Measurements from ENCODE around the gene LRRC27.

Gene LRRC27

DNA sequence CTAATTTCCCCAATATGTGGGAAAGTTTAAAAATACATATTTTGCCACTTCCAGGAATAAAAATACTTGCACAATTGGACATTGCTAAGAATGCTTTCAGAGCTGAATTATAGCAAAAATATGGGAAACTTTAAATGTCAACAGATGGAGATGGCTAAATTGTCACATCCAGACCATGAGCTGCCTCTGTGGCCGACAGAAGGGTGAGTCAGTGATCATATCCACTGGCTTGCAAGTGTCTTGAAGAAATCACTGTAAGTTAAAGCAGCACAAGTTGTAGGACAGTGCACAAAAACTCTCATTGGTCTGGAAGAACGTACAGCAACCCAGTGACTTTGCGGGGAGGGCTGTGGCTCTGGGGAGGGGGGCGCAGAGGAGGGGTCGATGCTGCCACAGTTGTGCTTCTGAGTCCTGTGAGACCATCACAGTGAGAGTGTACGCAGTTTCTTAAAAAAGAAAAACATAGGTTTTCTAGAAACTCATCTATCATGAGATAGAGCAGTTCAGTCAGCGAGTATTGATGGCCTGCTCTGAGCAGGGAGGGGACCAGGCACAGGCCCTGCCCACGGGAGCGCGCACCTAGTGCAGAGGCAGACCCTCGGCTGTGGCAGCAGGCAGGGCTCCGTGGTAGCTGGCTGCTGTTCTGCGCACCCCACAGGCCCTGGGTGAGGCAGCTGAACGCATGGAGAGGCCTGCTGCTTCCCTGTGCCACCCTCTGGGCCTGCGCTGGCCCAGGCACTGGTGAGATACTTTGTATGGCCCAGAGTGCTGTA lies 25.5 kb downstream of the LRRC27 start:
- no peak for DNase-seq (ENCODE audit: low read depth in 2 of 2)

DNA sequence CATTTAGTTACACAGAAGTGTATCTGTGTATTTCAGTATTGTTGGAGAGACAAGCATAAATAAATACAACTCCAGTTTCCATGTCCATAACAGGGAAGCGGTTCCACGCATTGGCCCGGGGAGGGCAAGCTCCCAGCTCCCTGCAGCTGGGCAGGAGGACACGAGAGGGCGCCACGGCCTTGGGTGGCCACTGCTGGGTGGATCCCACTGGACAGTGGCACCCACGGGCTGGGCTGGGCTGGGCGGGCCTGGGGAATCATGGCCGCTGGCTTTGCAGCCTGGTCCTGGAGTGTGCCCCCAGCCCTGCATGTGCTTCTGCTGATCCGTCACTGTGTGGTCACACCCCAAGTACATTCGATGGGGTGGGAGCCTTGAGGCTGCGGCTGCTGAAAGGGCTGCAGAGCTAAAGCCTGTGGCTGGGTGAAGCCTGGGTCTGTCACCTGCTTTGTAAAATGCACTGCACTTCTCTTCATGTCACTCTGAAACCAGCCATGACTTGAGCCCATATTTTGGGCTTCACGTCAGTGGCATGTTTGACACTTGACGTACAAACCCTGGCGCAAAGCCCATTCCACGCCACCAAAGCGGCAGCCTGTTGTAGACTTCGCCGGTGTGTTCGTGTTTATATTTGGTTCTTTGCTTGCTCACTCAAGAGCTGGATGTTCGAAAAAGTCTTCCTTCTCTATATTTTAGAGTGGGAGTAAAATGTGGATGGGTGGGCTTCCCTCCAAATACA lies 27.5 kb downstream of the LRRC27 start:
- DNase-seq (ENCODE audit: low read depth in 2 of 2), result no peak

DNA sequence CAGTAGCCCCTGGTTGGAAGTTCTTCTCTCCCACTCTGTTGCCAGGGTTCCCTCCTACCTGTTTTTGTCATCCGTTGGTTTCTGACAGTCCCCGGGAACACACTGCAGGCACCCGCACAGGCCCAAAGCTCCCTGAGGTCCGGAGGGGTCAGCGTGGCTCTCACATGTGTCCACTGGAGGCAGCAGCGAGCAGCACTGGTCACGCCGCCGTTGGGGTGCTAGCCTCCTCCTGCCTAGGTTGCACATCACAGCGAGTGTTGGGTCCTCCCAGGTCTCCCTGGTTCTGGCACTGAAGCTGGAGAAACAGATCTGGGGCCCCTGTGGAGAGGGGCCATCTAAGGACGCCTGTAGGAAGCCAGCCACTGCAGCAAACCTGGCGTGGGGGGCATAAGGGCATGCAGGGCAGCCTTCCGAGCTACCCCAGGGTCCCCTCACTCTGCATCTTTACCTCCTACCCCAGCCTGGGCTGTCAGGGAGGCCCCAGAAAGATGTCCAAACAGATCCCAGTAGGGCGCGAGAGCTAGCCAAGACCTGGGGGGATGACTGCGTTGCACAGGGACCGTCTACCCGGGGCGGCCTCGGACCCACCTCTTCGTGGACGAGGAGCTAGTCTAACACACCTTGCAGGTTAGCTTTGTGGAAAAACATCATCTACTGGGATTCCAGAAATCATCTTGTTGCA lies 28.9 kb downstream of the LRRC27 start:
- DNase-seq (ENCODE audit: low read depth in 2 of 2), result peak; percentile 10 to 13

DNA sequence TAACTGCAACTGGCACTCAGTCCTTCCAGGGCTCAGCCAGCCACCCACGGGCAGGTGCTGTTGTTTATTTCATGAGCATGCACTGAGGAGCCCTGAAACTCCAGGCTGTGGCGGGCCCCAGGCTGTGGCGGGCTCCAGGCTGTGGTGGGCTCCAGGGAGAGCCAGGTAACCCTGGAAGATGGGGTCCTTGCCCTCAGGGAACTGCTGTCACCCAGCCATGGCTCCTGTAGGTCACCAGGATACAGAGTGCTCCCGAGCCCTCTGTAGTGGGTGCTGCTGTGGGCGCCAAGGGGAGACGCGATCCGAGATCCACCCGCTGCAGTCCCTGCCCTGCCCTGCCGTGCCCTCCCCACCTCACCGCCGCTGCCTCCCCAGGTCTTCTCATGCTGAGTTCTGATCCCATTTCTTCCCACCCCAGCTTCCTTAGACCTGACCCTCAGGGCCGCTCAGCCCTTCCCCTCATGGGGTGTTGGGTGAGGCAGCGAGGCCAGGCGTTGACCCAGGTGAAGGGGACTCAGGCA lies 29.6 kb downstream of the LRRC27 start:
- DNase-seq (ENCODE audit: low read depth in 2 of 2), result no peak

DNA sequence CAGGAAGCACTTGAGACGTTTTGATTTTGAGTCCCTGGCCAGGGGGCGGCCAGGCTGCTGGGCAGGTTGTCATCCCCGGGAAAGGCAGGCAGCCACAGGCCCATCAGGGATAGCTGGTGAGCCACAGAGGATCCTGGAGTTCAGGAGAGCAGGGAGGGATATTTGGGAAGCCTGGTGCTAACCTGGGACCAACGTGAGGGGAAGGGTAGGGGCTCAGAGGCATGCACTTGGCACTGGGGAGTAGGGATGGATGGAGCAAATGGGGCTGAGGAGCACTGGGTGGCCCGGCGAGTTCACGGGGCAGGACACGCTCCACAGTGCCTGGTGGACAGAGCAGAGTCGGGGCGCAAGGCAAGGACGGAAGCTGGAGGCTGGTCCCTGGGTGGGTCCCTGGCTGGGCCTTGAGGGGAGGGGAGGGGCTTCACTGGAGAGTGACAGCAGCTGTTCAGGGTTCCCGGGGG lies 30.2 kb downstream of the LRRC27 start:
- DNase-seq (ENCODE audit: low read depth in 2 of 2), result no peak

DNA sequence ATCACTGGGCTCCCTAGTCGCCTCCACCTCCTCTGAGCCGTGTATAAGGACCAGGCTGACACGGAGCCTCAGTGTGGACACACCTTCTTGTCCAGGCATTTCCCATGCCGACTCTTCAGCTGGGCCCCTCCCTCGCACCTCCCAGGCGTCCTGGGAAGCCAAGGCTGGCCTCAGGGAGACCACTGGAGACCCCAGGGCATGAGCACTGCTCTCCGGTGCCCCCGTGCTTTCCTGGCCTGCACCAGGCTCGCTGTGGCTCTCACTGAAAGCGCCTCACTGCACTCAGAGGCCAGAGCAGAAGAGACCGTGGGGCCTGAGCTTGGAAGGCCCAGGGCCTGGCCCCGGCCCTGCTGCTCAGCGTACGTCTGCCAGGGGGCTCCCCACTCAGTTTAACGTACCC lies 31.4 kb downstream of the LRRC27 start:
- DNase-seq (ENCODE audit: low read depth in 2 of 2), result no peak

DNA sequence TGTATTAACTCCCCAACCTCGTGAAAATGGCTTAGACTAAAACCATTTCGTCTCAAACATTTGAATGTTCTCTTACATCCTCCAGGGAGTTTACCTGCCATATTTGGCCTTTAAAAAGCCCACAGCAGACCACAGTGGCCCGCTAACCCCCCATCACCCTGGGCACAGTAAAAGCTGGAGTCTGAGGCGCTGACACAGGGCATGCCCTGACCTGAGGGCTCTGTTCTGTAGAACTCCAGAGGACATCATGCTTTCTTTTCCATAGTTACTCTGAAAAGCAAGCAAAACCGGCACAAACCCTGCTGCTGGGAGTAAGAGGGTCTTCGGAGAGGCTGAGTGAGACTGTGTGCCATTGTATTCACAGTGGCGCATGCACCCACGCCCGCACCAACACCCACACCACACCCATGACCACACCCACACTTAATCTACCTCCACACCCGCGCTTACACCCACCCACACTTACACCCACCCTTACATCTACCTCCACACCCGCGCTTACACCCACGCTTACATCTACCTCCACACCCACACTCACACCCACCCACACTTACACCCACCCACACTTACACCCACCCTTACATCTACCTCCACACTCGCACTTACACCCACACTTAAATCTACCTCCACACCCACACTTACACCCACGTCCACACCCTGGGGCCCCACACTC lies 32.1 kb downstream of the LRRC27 start:
- DNase-seq (ENCODE audit: low read depth in 2 of 2), result no peak

DNA sequence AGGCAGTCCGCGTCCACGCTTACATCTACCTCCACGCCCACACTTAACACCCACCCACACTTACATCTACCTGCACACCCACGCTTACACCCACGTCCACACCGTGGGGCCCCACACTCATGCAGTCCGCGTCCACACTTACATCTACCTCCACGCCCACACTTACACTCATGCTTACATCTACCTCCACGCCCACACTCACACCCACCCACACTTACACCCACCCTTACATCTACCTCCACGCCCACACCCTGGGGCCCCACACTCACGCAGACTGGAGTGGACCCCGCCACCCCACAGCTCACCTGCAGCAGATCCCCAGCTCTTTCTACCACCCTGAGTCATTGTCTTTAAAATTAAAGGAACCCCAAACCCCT lies 32.6 kb downstream of the LRRC27 start:
- peak in 1 of 2 donors; percentile 19 for DNase-seq (ENCODE audit: low read depth in 2 of 2)

DNA sequence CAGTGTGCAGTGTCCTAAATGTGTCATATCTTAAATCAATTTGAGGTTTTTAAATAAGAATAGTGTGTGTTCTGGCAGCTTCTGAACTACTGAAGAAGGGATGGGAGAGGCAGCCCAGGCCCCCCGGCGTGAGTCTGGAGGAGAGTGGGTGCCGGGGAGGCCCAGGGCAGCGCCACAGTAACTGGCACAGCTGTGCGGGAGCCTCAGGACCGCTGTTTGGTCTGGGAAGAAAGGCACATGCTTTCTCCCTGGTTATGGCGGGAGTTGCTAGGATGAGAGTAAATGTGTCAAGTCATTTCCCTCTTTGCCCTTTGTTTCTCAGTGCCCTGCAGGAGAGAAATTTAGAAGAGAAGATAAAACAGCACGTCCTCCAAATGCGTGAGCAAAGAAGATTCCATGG lies 33.1 kb downstream of the LRRC27 start:
- no peak for DNase-seq (ENCODE audit: low read depth in 2 of 2)

DNA sequence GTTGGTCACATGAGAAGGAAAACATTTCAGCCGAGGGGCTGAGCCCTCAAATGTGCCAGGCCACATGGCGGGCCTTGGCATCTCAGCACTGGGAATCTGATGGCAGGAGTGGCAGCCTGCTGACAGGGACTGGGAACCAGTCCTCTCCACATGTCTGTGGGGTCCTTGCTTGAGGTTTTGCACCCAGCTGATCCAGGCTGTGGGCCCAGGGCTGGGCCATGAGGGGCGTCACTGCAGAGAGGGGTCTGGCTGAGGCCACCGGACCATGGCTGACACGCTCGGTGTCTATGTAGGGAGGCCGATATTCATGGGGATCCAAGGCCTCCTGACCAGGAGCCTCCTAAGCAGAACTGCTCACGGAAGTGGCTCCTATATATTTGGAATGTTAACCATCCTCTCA lies 34.0 kb downstream of the LRRC27 start:
- DNase-seq (ENCODE audit: low read depth in 2 of 2), result no peak

DNA sequence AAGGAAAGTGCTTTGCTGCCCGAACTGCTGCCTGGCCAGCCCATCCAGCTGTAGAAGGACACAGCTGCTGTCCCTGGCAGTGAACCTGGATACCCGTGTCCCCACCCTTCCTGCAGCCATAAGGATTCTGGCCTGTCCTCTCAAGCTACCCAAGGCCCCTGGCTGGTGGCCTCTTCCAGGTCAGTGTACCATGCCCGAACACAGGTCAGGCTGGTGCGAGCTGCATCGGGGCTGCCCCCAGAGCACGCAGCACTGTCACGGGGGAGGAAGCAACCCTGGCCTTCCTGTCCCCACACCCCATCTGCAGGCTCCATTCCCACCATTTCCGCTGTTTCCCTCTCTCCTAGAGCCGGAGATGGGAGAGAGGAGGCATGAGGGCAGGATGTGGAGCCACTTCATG lies 34.5 kb downstream of the LRRC27 start:
- no peak for DNase-seq (ENCODE audit: low read depth in 2 of 2)

DNA sequence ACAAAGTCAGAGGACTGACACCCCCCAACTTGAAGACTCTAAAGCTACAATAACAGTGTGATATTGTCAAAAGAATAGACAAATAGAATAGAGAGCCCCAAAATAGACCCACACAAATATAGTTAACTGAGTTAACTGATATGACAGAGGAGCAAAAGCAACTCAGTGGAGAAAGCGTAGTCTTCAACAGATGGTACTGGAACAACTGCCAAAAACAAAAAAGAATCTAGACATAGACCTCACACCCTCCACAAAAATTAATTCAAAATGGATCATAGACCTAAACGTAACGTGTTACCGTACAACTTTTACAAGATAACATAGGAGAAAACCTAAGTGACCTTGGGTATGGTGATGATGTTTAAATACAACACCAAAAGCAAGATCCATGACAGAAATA lies 36.4 kb downstream of the LRRC27 start:
- DNase-seq (ENCODE audit: low read depth in 2 of 2), result no peak

DNA sequence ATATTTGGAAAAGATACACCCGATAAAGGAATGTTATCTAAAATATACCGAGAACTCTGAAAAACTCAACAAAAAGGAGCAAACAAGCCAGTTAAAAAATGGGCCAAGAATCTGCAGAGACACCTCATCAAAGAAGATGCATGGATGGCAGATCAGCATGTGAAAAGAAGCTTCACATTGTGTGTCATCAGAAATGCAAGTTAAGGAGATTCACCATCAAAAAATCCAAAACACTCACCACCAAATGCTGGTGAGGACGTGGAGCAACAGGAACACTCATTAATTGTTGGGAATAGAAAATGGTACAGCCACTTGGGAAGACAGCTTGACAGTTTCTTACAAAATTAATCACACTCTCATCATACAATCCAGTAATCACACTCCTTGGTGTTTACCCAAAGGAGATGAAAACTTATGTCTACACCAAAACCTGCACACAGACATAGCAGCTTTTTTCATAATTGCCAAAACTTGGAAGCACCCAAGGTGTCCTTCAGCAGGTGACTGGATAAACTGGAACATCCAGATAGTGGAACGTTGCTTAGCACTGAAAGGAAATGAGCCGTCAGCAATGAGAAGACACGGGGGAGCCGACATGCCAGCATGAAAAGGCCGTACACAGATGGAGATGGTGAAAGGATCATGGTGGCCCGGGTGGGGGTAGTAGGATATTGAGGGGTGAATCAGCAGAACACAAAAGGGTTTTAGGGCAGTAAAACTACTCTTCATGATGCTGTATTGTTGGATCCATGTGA lies 37.1 kb downstream of the LRRC27 start:
- no peak for DNase-seq (ENCODE audit: low read depth in 2 of 2)

DNA sequence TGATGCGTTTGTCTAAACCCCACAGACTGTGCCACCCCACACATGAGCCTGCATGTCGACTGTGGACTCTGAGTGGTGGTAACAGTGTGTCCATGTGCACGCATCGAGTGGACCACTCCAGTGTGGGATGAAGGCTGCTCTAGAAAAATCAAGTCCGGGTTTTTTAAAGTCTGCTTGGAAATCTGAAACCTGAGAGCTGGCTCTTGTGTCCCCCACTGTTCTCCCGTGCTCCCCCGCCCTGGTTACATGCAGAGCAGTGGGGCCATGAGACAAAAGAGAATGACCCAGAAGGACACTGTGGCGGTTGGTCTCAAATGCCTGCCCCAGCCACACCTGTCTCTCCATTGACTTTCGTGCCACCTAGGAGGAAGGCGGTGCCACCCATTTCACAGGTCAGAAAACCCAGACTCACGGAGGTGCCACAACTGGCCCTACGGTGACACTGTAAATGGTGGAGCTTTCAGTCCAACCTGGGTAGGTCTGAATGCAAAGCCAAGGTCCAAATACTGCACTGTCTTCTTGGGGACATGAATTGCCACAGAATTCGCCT lies 37.7 kb downstream of the LRRC27 start:
- DNase-seq (ENCODE audit: low read depth in 2 of 2), result no peak

DNA sequence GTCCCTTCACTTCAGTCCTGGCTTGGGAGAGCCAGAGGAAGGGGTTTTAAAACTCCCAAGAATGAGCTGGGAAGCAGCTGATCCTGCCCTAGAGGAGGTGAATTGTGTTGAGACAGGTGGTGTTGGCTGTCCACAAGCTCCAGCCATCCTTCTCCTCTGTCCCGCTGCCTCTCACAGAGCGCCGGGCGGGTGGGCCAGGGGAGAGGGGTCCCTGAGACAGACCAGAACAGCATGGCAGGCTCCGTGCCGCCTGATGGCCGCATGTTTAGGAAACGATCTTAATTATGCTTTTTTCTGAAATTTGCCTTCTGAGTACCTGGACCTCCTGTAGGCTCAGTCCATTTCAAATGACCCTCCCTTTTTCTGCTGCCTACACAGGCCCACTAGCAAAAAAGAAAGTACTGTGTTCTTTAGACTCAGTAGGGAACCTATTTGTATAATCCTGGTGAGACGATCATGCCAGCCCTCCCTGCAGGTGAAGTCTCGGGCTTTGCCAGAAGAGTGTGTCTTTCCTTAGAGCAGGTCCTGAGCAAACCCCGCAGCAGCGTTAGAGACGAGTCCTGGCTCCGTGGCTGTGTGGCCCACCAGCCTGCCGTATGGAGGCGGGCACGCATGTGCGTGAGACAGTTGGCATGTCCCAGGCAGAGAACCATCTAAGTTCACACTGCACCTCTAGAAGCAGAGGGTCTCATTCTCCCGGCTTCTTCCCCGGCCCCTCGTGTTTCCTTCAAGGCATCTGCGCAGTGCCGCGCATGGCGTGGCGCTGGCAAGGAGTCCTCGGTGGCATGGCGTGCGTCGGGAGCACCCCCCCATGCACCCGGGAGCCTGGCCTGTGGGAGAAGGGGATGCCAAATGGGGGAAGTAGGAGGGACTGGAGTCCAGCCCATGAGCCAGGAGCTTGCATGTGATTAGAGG lies 38.7 kb downstream of the LRRC27 start:
- DNase-seq (ENCODE audit: low read depth in 2 of 2), result no peak

DNA sequence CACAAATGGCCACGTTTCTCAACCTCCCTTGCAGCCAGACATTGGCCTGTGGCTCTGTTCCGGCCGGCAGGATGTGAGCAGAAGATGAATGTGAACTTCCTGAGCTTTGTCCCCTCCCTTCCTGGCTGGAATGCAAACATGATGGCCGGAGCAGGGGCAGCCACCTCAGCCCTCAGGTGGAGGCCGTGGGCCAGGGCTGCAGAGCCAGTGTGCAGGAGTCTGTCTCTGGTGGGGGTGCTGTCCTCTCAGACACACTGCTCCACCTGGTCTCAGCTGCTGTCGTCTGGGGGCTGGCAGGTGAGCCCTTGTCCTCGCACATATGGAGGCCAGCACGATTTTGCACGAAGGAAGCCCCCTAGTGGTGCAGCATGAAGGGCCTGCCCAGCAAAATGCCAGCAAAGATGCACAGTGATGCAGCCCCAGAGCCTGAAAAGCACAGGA lies 39.7 kb downstream of the LRRC27 start:
- no peak for DNase-seq (ENCODE audit: low read depth in 2 of 2)

DNA sequence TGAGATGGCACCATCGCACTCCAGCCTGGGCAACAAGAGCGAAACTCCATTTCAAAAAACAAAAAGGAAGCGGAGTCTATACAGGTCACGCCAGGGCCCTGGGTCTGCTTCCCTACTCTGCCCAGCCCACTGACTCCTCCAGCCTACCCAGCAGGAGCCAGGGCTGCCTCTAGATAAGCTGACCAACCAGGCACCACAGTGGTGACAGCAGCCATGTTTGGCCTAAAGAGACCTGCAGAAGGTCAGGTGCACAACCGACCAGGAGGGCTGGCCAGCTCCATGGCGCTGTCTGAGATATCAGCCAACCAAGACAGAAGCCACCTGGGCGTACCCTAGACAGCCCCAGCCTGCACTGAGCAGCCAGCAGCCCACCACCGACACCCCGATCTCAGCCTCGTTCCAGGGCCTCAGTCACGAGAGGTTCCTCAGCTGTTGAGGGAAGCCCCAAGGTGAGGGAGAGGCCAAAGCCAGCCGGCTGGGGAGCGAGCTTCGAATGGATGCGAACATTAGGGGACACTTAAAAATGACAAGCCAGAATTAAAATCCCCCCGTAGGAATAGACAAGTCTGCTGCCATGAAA lies 40.6 kb downstream of the LRRC27 start:
- DNase-seq (ENCODE audit: low read depth in 2 of 2), result no peak

DNA sequence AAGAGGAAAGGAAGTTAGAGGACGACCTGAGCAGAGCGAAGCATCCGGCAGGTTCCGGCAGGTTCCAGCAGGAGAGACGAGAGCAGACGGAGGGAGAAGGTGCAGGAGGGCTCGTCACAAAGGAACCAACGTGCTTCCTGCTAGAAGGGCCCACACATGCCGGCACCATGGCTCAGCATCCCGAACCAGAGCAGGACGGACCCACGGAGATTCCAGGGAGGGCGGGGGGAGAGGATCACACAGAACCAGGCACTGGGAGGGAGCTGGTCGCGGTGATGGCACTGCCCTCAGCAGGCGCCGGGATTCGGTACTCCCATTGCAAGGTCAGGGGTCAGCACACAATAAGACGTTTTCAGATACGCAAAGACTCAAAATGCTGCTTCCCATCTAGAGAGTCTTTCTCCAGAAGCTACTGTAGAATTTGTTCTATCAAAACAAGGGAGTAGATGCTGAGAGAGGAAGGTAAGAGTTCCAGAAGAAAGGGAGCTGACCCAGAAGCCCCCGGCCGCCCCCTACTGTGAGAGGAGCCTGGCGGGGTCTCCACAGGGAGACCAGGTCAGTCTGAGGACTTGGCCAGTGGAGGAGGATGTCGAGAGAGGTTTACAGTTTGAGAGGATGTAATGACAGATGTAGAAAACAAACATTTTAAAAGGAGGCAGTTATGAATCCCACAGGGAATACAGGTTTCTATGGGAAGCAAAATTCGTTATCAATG lies 41.4 kb downstream of the LRRC27 start:
- DNase-seq (ENCODE audit: low read depth in 2 of 2), result no peak

DNA sequence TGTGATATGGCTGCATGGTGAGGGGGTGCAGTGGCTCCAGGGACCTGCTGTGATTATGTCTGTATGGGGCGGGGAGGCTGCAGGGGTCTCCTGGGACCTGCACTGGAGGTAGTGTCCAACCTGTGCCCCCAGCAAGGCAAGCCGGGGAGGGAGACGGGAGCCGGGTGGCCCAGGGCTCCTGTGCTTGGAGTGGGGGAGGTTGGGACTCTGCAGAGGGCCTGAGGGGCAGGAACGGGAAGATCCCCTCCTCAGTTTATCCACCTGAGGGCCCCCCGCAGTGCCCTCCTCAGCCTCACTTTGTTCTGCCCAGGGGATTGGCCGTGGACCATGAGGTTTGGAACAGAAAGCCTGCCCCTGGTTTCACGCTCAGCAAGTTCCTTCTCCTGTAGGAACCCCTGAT lies 42.2 kb downstream of the LRRC27 start:
- DNase-seq (ENCODE audit: low read depth in 2 of 2), result no peak

All from stimulated activated CD8-positive, alpha-beta memory T cell treated with anti-CD3 and anti-CD28 coated beads, Interleukin-15, amount 100 ng/mL, for 48 hours (primary cell).